Measurements from ENCODE around the gene KIF5C. TPM values are rescaled to one million over a fixed set of nuclear protein-coding genes. Genes with fewer than 3 reads are reported as not detected.

Gene KIF5C
- total RNA-seq, 3 donors from 2014 or later, result 2.7 to 13.3 (median 6.2) TPM

DNA sequence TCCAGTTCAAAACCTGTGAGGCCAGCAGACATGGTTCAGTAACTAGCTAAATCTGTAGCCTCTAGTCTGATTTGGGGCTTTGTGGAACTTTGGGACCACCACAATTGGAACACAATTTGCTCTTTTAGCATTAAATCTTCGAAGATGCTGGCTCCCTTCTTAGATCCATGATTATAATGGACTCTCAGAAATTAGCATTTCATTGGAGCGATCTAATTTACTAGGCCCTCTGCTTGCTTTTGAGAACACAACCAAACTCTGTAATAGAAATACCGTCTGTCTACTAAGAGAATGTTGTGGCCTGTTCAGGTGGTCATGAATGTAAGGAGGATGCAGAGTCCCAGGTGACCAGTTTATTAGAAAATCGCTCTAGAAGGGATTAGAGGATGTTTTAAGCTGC lies 93.3 kb downstream of the KIF5C start:
- intact Hi-C loops (cut with DNase I; ENCODE audit: low total_unique reads), result no loop called here
- H3K27ac ChIP-seq, result no peak overlapping the region
- no peak for DNase-seq (ENCODE audit: low spot score in 2 of 2)
- H3K4me3 ChIP-seq, result no peak overlapping the region
- TF ChIP-seq POLR2A (IDR thresholded peaks at IDR 0.05), result no peak
- TF ChIP-seq POLR2AphosphoS5 (IDR thresholded peaks at IDR 0.05), result no peak
- TF ChIP-seq CTCF (IDR thresholded peaks at IDR 0.05), result no peak
- H3K36me3 ChIP-seq, result no peaks in the 10 kb centered on the region
- no peaks in the 10 kb centered on the region for H3K27me3 ChIP-seq
- no peaks in the 10 kb centered on the region for H3K4me1 ChIP-seq
- H3K9me3 ChIP-seq, result no peaks in the 10 kb centered on the region

DNA sequence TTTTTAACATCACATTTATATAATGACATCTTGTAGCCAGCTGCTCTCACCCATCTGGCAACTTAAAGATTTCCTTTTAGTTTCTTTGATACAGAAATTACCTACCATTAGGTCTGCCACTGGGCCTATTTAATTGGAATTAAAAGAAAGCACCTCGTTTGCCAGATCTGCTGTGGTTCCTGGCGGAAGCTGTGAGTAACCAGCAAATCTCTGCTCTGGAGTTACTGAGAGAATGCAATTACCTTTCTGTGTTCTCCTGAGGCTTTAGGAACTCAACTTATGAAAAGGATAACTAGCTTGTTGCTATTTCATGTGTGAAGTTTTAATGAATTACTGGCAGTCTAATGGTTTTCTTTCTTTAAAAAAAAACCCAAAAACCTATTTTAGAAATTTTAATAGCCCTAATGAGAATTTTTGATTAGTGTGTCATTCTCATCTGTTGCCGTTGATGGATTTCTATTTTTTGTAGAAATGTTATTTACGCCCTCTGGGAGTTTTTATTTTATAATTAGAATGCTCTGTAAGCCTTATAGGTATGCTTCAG lies 93.8 kb downstream of the KIF5C start:
- intact Hi-C loops (cut with DNase I; ENCODE audit: low total_unique reads), result no loop called here
- Histone ChIP-seq H3K4me3 (no peak overlapping the region), H3K4me1 (no peaks in the 10 kb centered on the region), H3K36me3 (no peaks in the 10 kb centered on the region), H3K9me3 (no peaks in the 10 kb centered on the region), H3K27me3 (no peaks in the 10 kb centered on the region), H3K27ac (no peak overlapping the region)
- no peak for DNase-seq (ENCODE audit: low spot score in 2 of 2)
- TF ChIP-seq POLR2A (IDR thresholded peaks at IDR 0.05) (no peak), POLR2AphosphoS5 (IDR thresholded peaks at IDR 0.05) (no peak), CTCF (IDR thresholded peaks at IDR 0.05) (no peak)

DNA sequence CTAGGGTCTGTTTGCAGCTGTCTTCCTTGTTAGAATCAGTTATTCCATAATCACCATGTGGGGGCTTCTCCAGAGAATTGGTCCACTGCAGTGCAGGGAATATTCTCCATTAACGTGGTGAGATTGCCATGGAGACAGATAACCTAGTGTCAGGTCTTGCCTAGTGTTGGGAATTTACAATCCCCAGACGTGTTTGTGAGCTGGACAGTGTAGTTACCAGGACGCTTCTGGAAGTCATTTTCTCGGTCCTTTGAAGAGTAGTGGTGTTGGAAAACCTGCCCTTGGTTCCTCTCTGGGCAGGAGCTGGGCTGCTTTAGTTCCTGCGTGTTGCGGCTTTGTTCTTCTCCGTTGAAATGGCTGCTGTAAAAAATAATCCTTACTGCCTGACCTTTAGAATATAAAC lies 94.6 kb downstream of the KIF5C start:
- H3K4me1 ChIP-seq, result no peaks in the 10 kb centered on the region
- DNase-seq (ENCODE audit: low spot score in 2 of 2), result no peak
- intact Hi-C loops (cut with DNase I; ENCODE audit: low total_unique reads), result no loop called here
- H3K36me3 ChIP-seq, result no peaks in the 10 kb centered on the region
- H3K9me3 ChIP-seq, result no peaks in the 10 kb centered on the region
- H3K4me3 ChIP-seq, result no peak overlapping the region
- H3K27ac ChIP-seq, result no peak overlapping the region
- TF ChIP-seq POLR2AphosphoS5 (IDR thresholded peaks at IDR 0.05) (no peak), POLR2A (IDR thresholded peaks at IDR 0.05) (no peak), CTCF (IDR thresholded peaks at IDR 0.05) (no peak)
- no peaks in the 10 kb centered on the region for H3K27me3 ChIP-seq

- Histone ChIP-seq H3K4me1 (no peaks in the 10 kb centered on the region), H3K27me3 (no peaks in the 10 kb centered on the region), H3K9me3 (no peaks in the 10 kb centered on the region), H3K4me3 (no peak overlapping the region), H3K27ac (no peak overlapping the region), H3K36me3 (no peaks in the 10 kb centered on the region)
- intact Hi-C loops (cut with DNase I; ENCODE audit: low total_unique reads), result no loop called here
- no peak for DNase-seq (ENCODE audit: low spot score in 2 of 2)
- TF ChIP-seq POLR2AphosphoS5 (IDR thresholded peaks at IDR 0.05), result no peak
- no peak for TF ChIP-seq POLR2A (IDR thresholded peaks at IDR 0.05)
- no peak for TF ChIP-seq CTCF (IDR thresholded peaks at IDR 0.05)
These were observed 95.4 kb downstream of the KIF5C start for GRCh38 chr2:148970385-148970784.

DNA sequence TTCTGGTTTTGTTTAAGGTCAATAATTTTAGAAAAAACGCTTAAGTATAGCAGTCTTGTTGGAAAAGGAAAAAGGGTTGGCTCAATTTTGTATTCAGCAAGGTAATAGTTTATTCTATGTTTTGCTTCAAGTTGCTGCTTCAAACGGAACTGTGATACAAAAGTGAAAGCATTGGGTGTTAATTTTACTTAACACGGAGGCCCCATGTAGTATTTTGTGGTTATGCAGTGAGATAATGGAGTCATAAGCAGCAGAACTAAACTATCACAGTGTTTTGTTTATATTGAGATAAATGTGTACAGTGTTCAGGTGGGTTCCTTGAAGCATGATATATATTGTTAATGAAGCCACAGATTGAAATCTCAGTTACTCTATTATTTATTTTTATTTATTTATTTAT lies 96.5 kb downstream of the KIF5C start:
- Histone ChIP-seq H3K4me3 (no peak overlapping the region), H3K9me3 (no peaks in the 10 kb centered on the region), H3K4me1 (no peaks in the 10 kb centered on the region), H3K36me3 (no peaks in the 10 kb centered on the region), H3K27ac (no peak overlapping the region), H3K27me3 (no peaks in the 10 kb centered on the region)
- intact Hi-C loops (cut with DNase I; ENCODE audit: low total_unique reads), result no loop called here
- TF ChIP-seq POLR2AphosphoS5 (IDR thresholded peaks at IDR 0.05) (no peak), CTCF (IDR thresholded peaks at IDR 0.05) (no peak)
- DNase-seq (ENCODE audit: low spot score in 2 of 2), result no peak

Data from breast epithelium (tissue), 4 donors.